Ureter (tissue), 1 donor: ENCODE data around the gene MAMDC4. TPM values are rescaled to one million over a fixed set of nuclear protein-coding genes. Genes with fewer than 3 reads are reported as not detected.
"Not testable (repeated sequence)": the region's sequence is repeated elsewhere in the genome, so short reads cannot be mapped to it uniquely, and the experiment has no call there.

ENCODE experiments used
- DNase-seq: peaks from one replicate; pipeline ENCODE4 v3.0.0-alpha.2; 2020; ENCODE audit warnings: low spot score
- total RNA-seq: library from RNA; stranded (reverse); gene quantifications from one replicate; pipeline ENCODE4 v1.2.4, GENCODE V29; 2023
- donor health status: DM: yes; HTN: yes; CAD: no.

MAMDC4 gene
- total RNA-seq, 1 donor from 2014 or later: 10.7 TPM

- DNase-seq: no peak
Observed at GRCh38 chr9:136825295-136826187, 26.6 kb upstream of the MAMDC4 start.

- no peak for DNase-seq
Observed at GRCh38 chr9:136826188-136826541, 26.0 kb upstream of the MAMDC4 start.

GRCh38 chr9:136826703-136827582, 25.2 kb upstream of the MAMDC4 start:
- no peak for DNase-seq

GRCh38 chr9:136827794-136828473, 24.2 kb upstream of the MAMDC4 start:
- no peak for DNase-seq

GRCh38 chr9:136828474-136829140, 23.5 kb upstream of the MAMDC4 start:
- no peak for DNase-seq

GRCh38 chr9:136829412-136829811, 22.7 kb upstream of the MAMDC4 start:
- no peak for DNase-seq

DNA sequence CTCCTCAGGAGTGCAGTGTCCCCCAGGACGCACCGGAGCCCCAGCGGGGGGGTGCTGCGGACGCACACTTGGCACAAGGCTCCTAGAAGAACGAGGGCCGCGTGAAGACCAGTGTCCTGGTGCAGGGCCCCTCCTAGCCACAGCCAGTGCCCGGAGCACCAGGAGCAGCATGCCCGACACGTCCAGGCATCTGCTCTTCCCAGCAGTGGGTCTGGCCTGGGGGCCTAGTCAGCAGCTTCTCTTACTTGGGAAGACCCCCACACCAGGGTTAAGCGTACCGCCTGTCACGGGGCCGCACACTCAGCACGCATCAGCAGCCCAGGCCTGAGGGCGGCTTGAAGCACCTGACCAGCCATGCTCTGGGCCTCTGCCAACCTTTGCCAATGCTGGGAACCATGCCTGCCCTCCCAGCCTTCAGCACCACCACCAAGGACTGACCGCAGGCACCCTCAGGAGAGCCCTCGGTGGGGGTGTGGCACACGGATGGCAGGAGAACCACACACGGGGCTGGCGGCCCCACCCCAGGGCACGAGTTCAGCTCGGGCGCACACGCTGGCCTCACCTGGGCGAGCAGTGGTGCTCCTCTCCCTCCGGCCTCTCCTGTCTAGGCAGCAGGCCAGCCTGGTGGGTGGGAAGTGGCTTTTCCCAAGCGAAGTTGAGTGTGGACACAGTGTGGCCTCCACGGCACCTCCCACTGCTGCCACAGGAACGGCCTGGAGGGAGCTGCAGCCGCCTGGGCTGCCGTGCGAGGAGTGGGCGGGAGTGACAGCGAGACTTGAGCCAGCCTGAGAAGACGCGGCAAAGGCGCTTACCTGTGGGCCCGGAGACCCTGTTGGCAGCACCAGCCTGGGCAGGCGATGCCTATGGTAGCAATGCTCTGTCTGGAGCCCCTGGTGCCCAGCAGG, 21.9 kb upstream of the MAMDC4 start:
- DNase-seq: no peak

GRCh38 chr9:136831002-136831719, 21.0 kb upstream of the MAMDC4 start:
- DNase-seq: no peak

- DNase-seq: no peak
Observed at GRCh38 chr9:136831720-136832104, 20.4 kb upstream of the MAMDC4 start.

DNA sequence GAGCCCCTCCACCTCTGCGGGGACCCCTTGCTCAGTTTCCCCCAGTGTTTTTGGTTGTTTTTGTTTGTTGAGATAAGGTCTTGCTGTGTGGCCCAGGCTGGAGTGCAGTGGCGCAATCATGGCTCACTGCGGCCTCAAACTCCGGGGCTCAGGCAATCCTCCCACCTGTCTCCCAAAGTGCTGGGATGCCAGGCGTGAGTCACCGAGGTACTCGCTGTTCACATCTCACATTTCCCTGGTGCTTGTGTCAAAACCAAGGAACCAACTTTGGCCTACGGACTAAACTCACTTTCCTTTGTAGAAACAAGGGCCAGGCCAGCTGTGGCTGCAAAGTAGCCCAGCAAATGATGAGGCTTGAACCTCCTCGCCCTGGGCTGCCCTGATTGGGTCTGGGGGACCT, 19.6 kb upstream of the MAMDC4 start:
- DNase-seq: no peak

- not testable (repeated sequence) for DNase-seq
Observed at GRCh38 chr9:136833381-136834048, 18.6 kb upstream of the MAMDC4 start.

DNA sequence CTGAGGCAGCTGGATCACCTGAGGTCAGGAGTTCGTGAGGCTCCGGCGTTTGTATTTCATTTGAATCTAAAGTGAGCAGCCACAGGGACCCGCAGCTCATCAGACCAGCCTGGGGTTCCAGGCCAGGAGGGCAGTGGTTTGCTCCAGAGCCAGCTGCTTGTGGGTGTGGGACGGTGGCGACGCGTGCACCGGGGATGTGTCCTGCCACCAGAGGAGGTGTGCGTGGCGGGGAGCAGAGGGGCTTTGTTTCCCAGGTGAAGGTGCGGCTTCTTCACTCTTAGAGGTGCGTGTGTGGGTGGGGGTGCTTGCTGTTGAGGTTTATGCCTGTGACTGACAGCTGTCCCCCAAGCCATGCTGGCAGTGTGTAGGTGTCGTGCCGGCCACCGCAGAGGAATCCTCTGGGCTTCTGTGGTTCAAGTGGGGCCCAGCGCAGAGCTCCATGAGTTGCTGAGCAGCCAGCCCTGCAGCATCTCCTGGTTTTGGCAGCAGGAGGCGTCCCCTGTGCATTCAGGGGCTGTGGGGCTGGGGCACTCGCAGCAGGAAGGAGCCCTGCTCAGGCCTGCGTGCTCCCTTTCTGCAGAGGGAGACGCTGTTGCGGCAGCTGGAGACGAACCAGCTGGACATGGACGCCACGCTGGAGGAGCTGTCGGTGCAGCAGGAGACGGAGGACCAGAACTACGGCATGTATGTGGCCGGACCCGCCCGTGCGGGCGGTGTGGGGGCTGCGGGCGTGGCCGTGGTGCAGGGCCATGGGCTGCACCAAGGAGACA, 16.8 kb upstream of the MAMDC4 start:
- no peak for DNase-seq

DNA sequence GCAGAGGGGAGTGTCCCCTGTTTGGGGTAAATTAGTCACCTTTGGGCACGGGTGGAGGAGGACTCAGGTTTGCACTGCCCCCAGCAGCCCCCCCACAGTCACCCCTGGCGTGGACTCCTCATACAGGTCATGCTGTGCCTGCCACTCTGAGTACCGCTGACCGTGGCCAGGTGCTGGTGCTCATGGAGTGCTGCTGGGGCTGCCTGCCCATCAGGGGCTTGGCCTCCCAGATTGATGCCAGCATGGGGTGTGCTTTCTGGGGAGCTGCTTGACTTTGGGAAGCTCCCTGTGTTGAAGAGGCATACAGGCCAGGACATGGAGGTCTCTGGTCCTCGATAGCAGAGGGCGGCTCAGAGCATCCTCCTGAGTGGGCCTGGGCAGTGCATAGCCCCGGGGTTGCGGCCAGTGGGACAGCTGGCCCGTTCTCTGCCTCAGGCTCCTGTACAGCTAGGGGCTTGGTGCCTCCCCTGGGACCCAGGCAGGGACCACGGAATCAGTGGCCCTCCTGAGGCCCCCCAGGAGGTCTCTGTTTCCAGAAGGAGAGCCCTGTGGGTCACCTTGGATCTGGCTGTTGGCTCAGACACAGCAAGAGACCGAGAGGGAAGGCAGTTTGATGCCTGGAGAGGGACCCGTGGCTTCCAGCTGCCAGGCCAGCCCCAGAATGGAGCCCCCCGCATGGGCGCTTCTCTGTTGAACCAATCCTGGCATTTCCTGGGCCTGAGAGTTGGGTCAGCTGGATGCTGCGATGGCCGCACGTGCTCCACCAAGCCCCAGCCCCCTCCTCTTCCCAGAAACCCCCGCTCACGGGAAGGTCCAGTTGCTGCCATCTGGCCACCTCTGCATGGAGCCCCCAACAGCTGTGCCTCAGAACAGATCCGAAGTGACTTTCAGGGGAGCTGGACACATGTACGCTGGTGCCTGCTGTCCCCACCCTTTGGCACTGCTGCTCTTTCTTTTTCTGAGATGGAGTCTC, 15.9 kb upstream of the MAMDC4 start:
- DNase-seq: no peak

GRCh38 chr9:136837146-136837855, 14.8 kb upstream of the MAMDC4 start:
- DNase-seq: no peak

DNA sequence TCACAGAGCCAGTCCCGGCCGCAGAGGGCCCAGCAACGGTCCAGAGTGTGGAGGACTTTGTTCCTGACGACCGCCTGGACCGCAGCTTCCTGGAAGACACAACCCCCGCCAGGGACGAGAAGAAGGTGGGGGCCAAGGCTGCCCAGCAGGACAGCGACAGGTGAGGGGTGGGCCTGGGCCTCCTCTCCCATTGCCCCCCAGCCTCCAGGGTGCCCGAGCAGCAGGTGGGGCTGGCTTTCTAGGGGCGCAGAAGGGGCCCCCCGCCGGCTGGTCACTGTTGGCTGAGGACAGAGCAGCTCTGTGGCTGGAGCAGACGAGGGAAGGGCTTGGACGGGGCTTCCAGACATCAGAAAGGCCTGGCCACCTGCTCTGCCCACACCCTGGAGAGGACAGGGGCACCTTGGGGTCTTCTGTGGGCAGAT, 14.3 kb upstream of the MAMDC4 start:
- not testable (repeated sequence) for DNase-seq
